GM13976 (cell line): ENCODE results near the gene ZBTB7B.
"Not testable (repeated sequence)": the region's sequence is repeated elsewhere in the genome, so short reads cannot be mapped to it uniquely, and the experiment has no call there.

Source experiments
- DNase-seq: peaks from one replicate; pipeline ENCODE4 v3.0.0; 2012; ENCODE audit warnings: low spot score
- CTCF ChIP-seq: IDR thresholded peaks from 2 replicates; pipeline ENCODE4 v1.5.1; 2012; ENCODE audit warnings: borderline replicate concordance, mild to moderate bottlenecking; ENCODE audit not compliant: insufficient read depth; ENCODE audit errors: extremely low read depth, missing control alignments, control extremely low read depth
- in situ Hi-C: fragments of 300-500 bp; cut with MboI; formaldehyde crosslinking; loops from one replicate; pipeline ENCODE4 v1.12.0; 2022; ENCODE audit warnings: low sequenced_read_pairs, mixed read lengths, inconsistent platforms; ENCODE audit not compliant: unreplicated experiment

The ZBTB7B gene

GRCh38 chr1:154982341-154982740, 20.3 kb upstream of the ZBTB7B start:
- DNase-seq = no peak
- TF ChIP-seq CTCF = no peak
- in situ Hi-C loops = no loop called here

- in situ Hi-C loops = no loop called here
- no peak for TF ChIP-seq CTCF
- peak; percentile 97 for DNase-seq
These were observed 19.5 kb upstream of the ZBTB7B start, which contains the start of gene FLAD1 for GRCh38 chr1:154982897-154983648. Gene FLAD1, plus strand, starts transcription at chr1:154983344. Its CDS starts 351 bp downstream, at chr1:154983695.

GRCh38 chr1:154983776-154984466, 18.7 kb upstream of the ZBTB7B start:
- TF ChIP-seq CTCF = no peak
- no peak for DNase-seq
- in situ Hi-C loops = no loop called here

- DNase-seq, in situ Hi-C loops: not testable (repeated sequence)
These were observed 15.9 kb upstream of the ZBTB7B start for GRCh38 chr1:154986736-154987135.

GRCh38 chr1:154987326-154987725, 15.3 kb upstream of the ZBTB7B start:
- no peak for TF ChIP-seq CTCF
- no peak for DNase-seq
- in situ Hi-C loops = no loop called here

- TF ChIP-seq CTCF = no peak
- DNase-seq = no peak
- in situ Hi-C loops = no loop called here
These were observed 14.3 kb upstream of the ZBTB7B start for GRCh38 chr1:154988058-154988954.
